Keratinocyte (primary cell): ENCODE results near the gene ZNF438. TPM values are rescaled to one million over a fixed set of nuclear protein-coding genes. Genes with fewer than 3 reads are reported as not detected.

Source experiments
- DNase-seq: peaks from one replicate; pipeline ENCODE4 v3.0.0-alpha.2; 2011; ENCODE audit warnings: low read depth, missing footprints, low spot score
- FAIRE-seq: peaks from 2 replicates; lab custom pipeline; 2011; peaks lifted over from hg19 to GRCh38; lab: Jason Lieb, UNC
- H2AFZ ChIP-seq: 2 replicates; pipeline ENCODE4 v1.6.0; 2012; ENCODE audit warnings: low read length, control low read depth, inconsistent platforms; ENCODE audit not compliant: control insufficient read depth
- H3K27ac ChIP-seq: 2 replicates; pipeline ENCODE4 v1.5.1; 2011; ENCODE audit warnings: low read length; ENCODE audit not compliant: control insufficient read depth, insufficient read depth
- H3K27me3 ChIP-seq: 3 replicates; pipeline ENCODE4 v1.6.0; 2011; ENCODE audit warnings: low read length; ENCODE audit not compliant: control insufficient read depth, insufficient read depth; ENCODE audit errors: extremely low read depth
- H3K36me3 ChIP-seq, 2 experiments: 2 replicates in 1 of 2; 3 replicates in 1 of 2; pipeline ENCODE4 v1.5.1; 2011; ENCODE audit warnings: low read length in 2 of 2, mild to moderate bottlenecking in 1 of 2; ENCODE audit not compliant: control insufficient read depth in 2 of 2, insufficient read depth in 2 of 2; ENCODE audit errors: extremely low read depth in 1 of 2
- H3K4me1 ChIP-seq: 3 replicates; pipeline ENCODE4 v1.5.1; 2011; ENCODE audit warnings: low read length; ENCODE audit not compliant: control insufficient read depth, insufficient read depth; ENCODE audit errors: extremely low read depth
- H3K4me2 ChIP-seq: 3 replicates; pipeline ENCODE4 v1.6.0; 2011; ENCODE audit warnings: low read depth, low read length; ENCODE audit not compliant: control insufficient read depth, insufficient read depth; ENCODE audit errors: extremely low read depth
- H3K4me3 ChIP-seq, 3 experiments: fragments of 200-600 bp in 1 of 3; sonication (generic) in 1 of 3; 2 replicates in 2 of 3; 3 replicates in 1 of 3; pipeline ENCODE4 v1.5.1; 2011 to 2016; ENCODE audit warnings: low read length in 3 of 3, mild to moderate bottlenecking in 3 of 3, control low read depth in 2 of 3, inconsistent platforms in 1 of 3, low read depth in 1 of 3, mixed read lengths in 1 of 3, mixed run types in 1 of 3, moderate library complexity in 1 of 3; ENCODE audit not compliant: control insufficient read depth in 2 of 3, insufficient read depth in 2 of 3; ENCODE audit errors: extremely low read depth in 1 of 3
- H3K79me2 ChIP-seq: 2 replicates; pipeline ENCODE4 v1.6.0; 2012; ENCODE audit warnings: low read length; ENCODE audit not compliant: control insufficient read depth, insufficient read depth
- H3K9ac ChIP-seq: 3 replicates; pipeline ENCODE4 v1.6.0; 2011; ENCODE audit warnings: low read length; ENCODE audit not compliant: control insufficient read depth, insufficient read depth; ENCODE audit errors: extremely low read depth
- H3K9me1 ChIP-seq: 3 replicates; pipeline ENCODE4 v1.6.0; 2011; ENCODE audit warnings: low read length; ENCODE audit not compliant: control insufficient read depth, insufficient read depth; ENCODE audit errors: extremely low read depth
- H3K9me3 ChIP-seq: 2 replicates; pipeline ENCODE4 v1.5.1; 2012; ENCODE audit warnings: low read depth, low read length; ENCODE audit not compliant: control insufficient read depth
- H4K20me1 ChIP-seq: 3 replicates; pipeline ENCODE4 v1.6.0; 2011; ENCODE audit warnings: low read length; ENCODE audit not compliant: control insufficient read depth, insufficient read depth; ENCODE audit errors: extremely low read depth
- CTCF ChIP-seq, 3 experiments: IDR thresholded peaks in 1 of 3; conservative IDR thresholded peaks in 1 of 3; optimal IDR thresholded peaks in 1 of 3; 2 replicates in 2 of 3; 3 replicates in 1 of 3; pipeline versions ENCODE3 to v1.5.1; 2011; ENCODE audit warnings: low read length in 3 of 3, mild to moderate bottlenecking in 3 of 3, moderate library complexity in 2 of 3, control low read depth in 1 of 3, inconsistent platforms in 1 of 3; ENCODE audit not compliant: insufficient read depth in 2 of 3; ENCODE audit errors: extremely low read depth in 1 of 3
- EZH2 ChIP-seq: IDR thresholded peaks from one replicate; pipeline ENCODE4 v1.6.1; 2012; ENCODE audit warnings: inconsistent platforms, mild to moderate bottlenecking, low read length, moderate library complexity
- dilution Hi-C: fragments of 300-500 bp; cut with MboI; formaldehyde crosslinking; loops from one replicate; pipeline ENCODE4 v1.7.0; 2020; ENCODE audit warnings: low sequenced_read_pairs; ENCODE audit not compliant: extremely low pct_ligation_motif_present
- polyA plus RNA-seq, 5 experiments: library from polyadenylated mRNA; depleted of rRNA in 3 of 5; stranded (reverse) in 3 of 5; stranded (forward) in 1 of 5; unstranded in 1 of 5; fragments of >200 nt; gene quantifications; 1 replicate in 1 of 5; 2 replicates in 3 of 5; 3 replicates in 1 of 5; pipeline versions ENCODE4 v1.2.1 to v1.2.3, GENCODE V29; 2011 to 2012; ENCODE audit warnings: missing spikeins in 2 of 5, low read depth in 1 of 5, low replicate concordance in 1 of 5

Gene ZNF438
- polyA plus RNA-seq, 1 donor (not counting 4 experiments of a cell fraction or from before 2014, with no cell fraction given), result 2.8 TPM

- Histone ChIP-seq H3K4me3 (no peak overlapping the region), H2AFZ (no peak overlapping the region), H4K20me1 (no peaks in the 10 kb centered on the region), H3K4me2 (no peak overlapping the region), H3K9me3 (no peaks in the 10 kb centered on the region), H3K9ac (no peak overlapping the region), H3K36me3 (no peaks in the 10 kb centered on the region), H3K9me1 (no peaks in the 10 kb centered on the region), H3K27ac (no peak overlapping the region), H3K79me2 (no peaks in the 10 kb centered on the region), H3K4me1 (peaks cover 3% of the 10 kb centered on the region), H3K27me3 (no peaks in the 10 kb centered on the region)
- FAIRE-seq (no peak), DNase-seq (no peak)
- no peak for TF ChIP-seq CTCF (optimal IDR thresholded peaks at IDR 0.05 in 1 of 3, IDR thresholded peaks at IDR 0.05 in 1 of 3, conservative IDR thresholded peaks at IDR 0.05 in 1 of 3; ENCODE audit: extremely low read depth in 1 of 3, insufficient read depth in 2 of 3, low read length in 3 of 3)
- TF ChIP-seq EZH2, result no peak
- dilution Hi-C loops, result no loop called here
Observed at GRCh38 chr10:31011665-31012022, 20.0 kb downstream of the ZNF438 start.

DNA sequence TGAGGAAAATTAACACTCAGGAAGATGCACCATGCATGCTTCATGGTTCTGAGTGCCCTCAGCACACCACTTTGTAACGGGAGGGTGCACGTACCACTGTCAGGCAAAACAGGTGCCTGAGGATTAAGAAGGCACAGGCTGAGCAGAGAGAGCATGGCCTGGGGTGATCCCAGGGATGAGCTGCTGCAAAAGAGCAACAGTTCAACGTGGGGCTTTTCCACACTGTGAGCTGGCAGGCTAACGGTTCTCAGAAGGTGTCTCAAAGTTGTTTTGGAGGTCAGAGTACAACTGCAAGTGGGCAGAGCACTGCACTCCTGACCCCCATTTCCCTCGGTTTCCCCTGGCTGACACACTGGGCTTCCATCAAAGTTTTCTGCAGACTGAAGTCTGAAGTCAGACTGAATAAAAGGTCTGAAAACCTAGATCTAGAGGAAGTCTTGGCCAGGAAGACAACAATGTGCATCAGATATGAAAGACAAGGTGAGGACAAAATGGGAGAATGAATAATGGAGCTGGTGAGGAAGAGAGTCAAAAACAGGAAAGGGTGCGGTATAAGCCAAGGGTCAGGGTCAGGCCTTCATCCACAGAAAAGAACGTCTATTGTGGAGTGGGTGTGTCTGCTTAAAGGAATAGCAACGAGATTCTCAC, 20.5 kb downstream of the ZNF438 start:
- Histone ChIP-seq H3K9me3 (no peaks in the 10 kb centered on the region), H3K79me2 (no peaks in the 10 kb centered on the region), H3K27ac (no peak overlapping the region), H4K20me1 (no peaks in the 10 kb centered on the region), H3K4me1 (peaks cover 3% of the 10 kb centered on the region), H3K27me3 (no peaks in the 10 kb centered on the region), H2AFZ (no peak overlapping the region), H3K4me3 (no peak overlapping the region), H3K9ac (no peak overlapping the region), H3K9me1 (no peaks in the 10 kb centered on the region), H3K36me3 (no peaks in the 10 kb centered on the region), H3K4me2 (no peak overlapping the region)
- no peak for FAIRE-seq
- dilution Hi-C loops, result no loop called here
- no peak for TF ChIP-seq CTCF (optimal IDR thresholded peaks at IDR 0.05 in 1 of 3, IDR thresholded peaks at IDR 0.05 in 1 of 3, conservative IDR thresholded peaks at IDR 0.05 in 1 of 3; ENCODE audit: extremely low read depth in 1 of 3, insufficient read depth in 2 of 3, low read length in 3 of 3)
- TF ChIP-seq EZH2, result no peak
- no peak for DNase-seq
